HCT116 (cell line): ENCODE results near the gene KCNB1. TPM values are rescaled to one million over a fixed set of nuclear protein-coding genes. Genes with fewer than 3 reads are reported as not detected.

ENCODE experiments used
- ATAC-seq: fragments of 200-7000 bp; cut with Tn5 transposase; 2 replicates; pipeline ENCODE4 v1.9.1; 2020; ENCODE audit warnings: mild to moderate bottlenecking, moderate library complexity
- BruUV-seq: library from RNA; stranded (reverse); fragments of 400-500 nt; replicated peaks from 2 replicates; lab custom pipeline; 2021; lab: Mats Ljungman, UMichigan
- CTCF ChIA-PET: fragments of 300-600 bp; sonication (Branson Sonifier 250); formaldehyde crosslinking; loops from one replicate; lab custom pipeline; 2021; ENCODE audit warnings: antibody characterized with exemption; lab: Charles Lee
- POLR2A ChIA-PET: fragments of 300-600, 350-600 bp; sonication (Branson Sonifier 250); formaldehyde crosslinking; loops from one replicate; lab custom pipeline; 2021; ENCODE audit warnings: antibody characterized with exemption; lab: Charles Lee
- RAD21 ChIA-PET, 2 experiments: fragments of 300-600 bp; sonication (Branson Sonifier 250); formaldehyde crosslinking; loops; one replicate each; lab custom pipeline; 2023; ENCODE audit warnings: low total read pairs in 2 of 2; ENCODE audit not compliant: uncharacterized antibody in 2 of 2, unreplicated experiment in 2 of 2, low non-redundant PET in 1 of 2; lab: Charles Lee
- DNase-seq: peaks from one replicate; pipeline ENCODE4 v3.0.0-alpha.2; 2010; ENCODE audit warnings: low read depth, low spot score
- H2AFZ ChIP-seq: fragments of 200-600 bp; shearing (Covaris generic), sonication (generic); 2 replicates; pipeline ENCODE4 v1.6.1; 2017; ENCODE audit warnings: low read depth, mixed run types, mixed read lengths, antibody characterized with exemption, low read length; ENCODE audit not compliant: poor library complexity, severe bottlenecking
- H3K27ac ChIP-seq: 2 replicates; pipeline ENCODE4 v1.5.1; 2012; ENCODE audit warnings: low read depth, low read length
- H3K27me3 ChIP-seq: fragments of 200-600 bp; sonication (generic); 2 replicates; pipeline ENCODE4 v1.6.1; 2016; ENCODE audit warnings: mixed run types, low read length, mixed read lengths; ENCODE audit not compliant: insufficient read depth
- H3K36me3 ChIP-seq, 2 experiments: fragments of 200-500 bp in 1 of 2; fragments of 200-600 bp in 1 of 2; sonication (Bioruptor generic) in 1 of 2; sonication (generic) in 1 of 2; 2 replicates each; pipeline versions ENCODE4 v1.5.1 to v1.6.1; 2014 to 2016; ENCODE audit warnings: low read length in 2 of 2, inconsistent platforms in 1 of 2, mixed read lengths in 1 of 2, mixed run types in 1 of 2; ENCODE audit not compliant: insufficient read depth in 2 of 2, control insufficient read depth in 1 of 2
- H3K4me1 ChIP-seq, 2 experiments: fragments of 200-600 bp in 1 of 2; sonication (generic) in 1 of 2; 2 replicates each; pipeline versions ENCODE4 v1.5.1 to v1.6.1; 2012 to 2017; ENCODE audit warnings: low read length in 2 of 2, inconsistent platforms in 1 of 2, mild to moderate bottlenecking in 1 of 2, mixed read lengths in 1 of 2, mixed run types in 1 of 2, moderate library complexity in 1 of 2; ENCODE audit not compliant: insufficient read depth in 2 of 2, control insufficient read depth in 1 of 2
- H3K4me2 ChIP-seq: fragments of 200-600 bp; sonication (generic); 2 replicates; pipeline ENCODE4 v1.6.1; 2017; ENCODE audit warnings: mixed run types, low read length, mixed read lengths
- H3K4me3 ChIP-seq, 2 experiments: fragments of 200-600 bp in 1 of 2; sonication (generic) in 1 of 2; replicated peaks in 1 of 2; 2 replicates each; pipeline ENCODE4 v1.5.1; 2011 to 2016; ENCODE audit warnings: low read length in 2 of 2, control low read depth in 1 of 2, low read depth in 1 of 2, mild to moderate bottlenecking in 1 of 2, mixed read lengths in 1 of 2, mixed run types in 1 of 2
- H3K79me2 ChIP-seq: fragments of 200-600 bp; sonication (generic); 2 replicates; pipeline ENCODE4 v1.6.1; 2017; ENCODE audit warnings: mild to moderate bottlenecking, mixed run types, low read length, moderate library complexity, mixed read lengths; ENCODE audit not compliant: insufficient read depth
- H3K9ac ChIP-seq: fragments of 200-600 bp; sonication (generic); 2 replicates; pipeline ENCODE4 v1.6.1; 2016; ENCODE audit warnings: low read length, mixed read lengths
- H3K9me2 ChIP-seq: fragments of 200-600 bp; sonication (generic), shearing (Covaris generic); 2 replicates; pipeline ENCODE4 v1.6.1; 2017; ENCODE audit warnings: mixed run types, mild to moderate bottlenecking, moderate library complexity; ENCODE audit not compliant: insufficient read depth
- H3K9me3 ChIP-seq, 2 experiments: fragments of 200-500 bp in 1 of 2; fragments of 200-600 bp in 1 of 2; sonication (Bioruptor generic) in 1 of 2; sonication (generic) in 1 of 2; 2 replicates each; pipeline ENCODE4 v1.6.1; 2014 to 2017; ENCODE audit warnings: low read length in 2 of 2, mixed read lengths in 2 of 2, inconsistent platforms in 1 of 2, low read depth in 1 of 2, mild to moderate bottlenecking in 1 of 2, mixed run types in 1 of 2, moderate library complexity in 1 of 2; ENCODE audit not compliant: control insufficient read depth in 1 of 2, insufficient read depth in 1 of 2
- H4K20me1 ChIP-seq: fragments of 200-600 bp; sonication (generic), shearing (Covaris generic); 2 replicates; pipeline ENCODE4 v1.6.1; 2017; ENCODE audit warnings: mixed run types, mild to moderate bottlenecking, moderate library complexity; ENCODE audit not compliant: insufficient read depth
- CBX3 ChIP-seq: IDR thresholded peaks from 2 replicates; pipeline ENCODE4 v1.6.1; 2012; ENCODE audit warnings: low read depth
- CEBPB ChIP-seq: IDR thresholded peaks from 2 replicates; pipeline ENCODE4 v1.6.1; 2012; ENCODE audit warnings: low read depth
- EGR1 ChIP-seq: IDR thresholded peaks from 2 replicates; pipeline ENCODE4 v1.6.1; 2012; ENCODE audit warnings: low read depth
- ELF1 ChIP-seq: IDR thresholded peaks from 2 replicates; pipeline ENCODE4 v1.6.1; 2012; ENCODE audit warnings: low read depth, borderline replicate concordance
- EZH2phosphoT487 ChIP-seq: fragments of 200-600 bp; IDR thresholded peaks from 2 replicates; pipeline ENCODE4 v1.6.1; 2018; ENCODE audit warnings: antibody characterized with exemption, borderline replicate concordance
- FOSL1 ChIP-seq: IDR thresholded peaks from 2 replicates; pipeline ENCODE4 v1.6.1; 2012; ENCODE audit warnings: low read depth
- JUND ChIP-seq: IDR thresholded peaks from 2 replicates; pipeline ENCODE4 v1.6.1; 2012
- POLR2A ChIP-seq: IDR thresholded peaks from 2 replicates; pipeline ENCODE4 v1.7.0; 2011; ENCODE audit warnings: borderline replicate concordance; ENCODE audit not compliant: insufficient read depth, insufficient read length; ENCODE audit errors: extremely low read depth
- RAD21 ChIP-seq: IDR thresholded peaks from 2 replicates; pipeline ENCODE4 v1.6.1; 2012; ENCODE audit warnings: low read depth, mild to moderate bottlenecking
- SIN3A ChIP-seq: IDR thresholded peaks from 2 replicates; pipeline ENCODE4 v1.6.1; 2012; ENCODE audit warnings: low read depth
- SP1 ChIP-seq: IDR thresholded peaks from 2 replicates; pipeline ENCODE4 v1.6.1; 2012; ENCODE audit warnings: low read depth
- SRF ChIP-seq: IDR thresholded peaks from 2 replicates; pipeline ENCODE4 v1.6.1; 2012; ENCODE audit warnings: low read depth
- YY1 ChIP-seq: IDR thresholded peaks from 2 replicates; pipeline ENCODE4 v1.6.1; 2011; ENCODE audit warnings: low read length, low read depth, moderate library complexity, mild to moderate bottlenecking; ENCODE audit not compliant: insufficient replicate concordance; ENCODE audit errors: extremely low read depth
- ZFX ChIP-seq: fragments of 450-650 bp; IDR thresholded peaks from 2 replicates; pipeline ENCODE4 v1.6.1; 2017
- ZNF274 ChIP-seq: fragments of 200-500 bp; sonication (Bioruptor generic); IDR thresholded peaks from 2 replicates; pipeline ENCODE4 v1.6.1; 2014; ENCODE audit warnings: mild to moderate bottlenecking, low read depth, low read length, inconsistent platforms
- intact Hi-C: fragments of 100-400 bp; cut with micrococcal nuclease; formaldehyde crosslinking; loops from 2 replicates; pipeline ENCODE4 v1.10.0; 2022
- total RNA-seq: library from RNA; stranded (reverse); gene quantifications from one replicate; pipeline ENCODE4 v1.2.1, GENCODE V29; 2021; ENCODE audit not compliant: unreplicated experiment
- TF ChIP-seq, protein P1 (sequence below): IDR thresholded peaks from 2 replicates; pipeline ENCODE4 v1.6.1; 2012

Gene KCNB1
- total RNA-seq, 1 experiment from 2014 or later = 0.79 TPM

DNA sequence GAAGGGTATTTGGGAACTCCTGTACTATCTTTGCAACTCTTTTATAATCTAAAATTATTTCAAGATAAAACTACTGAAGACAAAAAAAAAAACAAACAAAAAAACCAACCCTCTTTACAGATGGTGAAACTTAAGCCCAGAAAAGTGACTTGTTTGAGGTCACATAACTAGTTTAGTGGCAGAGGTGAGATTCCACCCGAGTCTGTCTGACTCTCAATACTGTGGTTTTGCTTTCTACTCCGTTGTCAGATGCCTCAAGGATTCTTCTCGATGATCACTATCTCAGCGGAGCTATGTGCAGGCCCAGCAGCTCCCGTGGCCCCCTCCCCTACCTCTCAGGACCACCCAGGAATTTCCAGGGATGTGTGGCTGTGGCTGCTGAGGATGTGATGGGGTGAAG, 36.1 kb upstream of the KCNB1 start:
- no TSS peak for BruUV-seq
- ATAC-seq (no peak), DNase-seq (no peak)
- ChIA-PET POLR2A (no interaction called here), CTCF (interaction anchor here (1.2 kb wide), 1 partner anchor 10 kb away, joined by 3 read pairs; no protein-coding TSS in a partner anchor), RAD21 (no interaction called here)
- H4K20me1 ChIP-seq = no peaks in the 10 kb centered on the region
- TF ChIP-seq EZH2phosphoT487 (no peak), EGR1 (no peak), CBX3 (no peak), POLR2A (no peak), SIN3A (no peak), ELF1 (no peak), ZNF274 (no peak), SRF (no peak), CEBPB (no peak), JUND (no peak), ZFX (no peak), RAD21 (no peak), YY1 (no peak), SP1 (no peak)
- TF ChIP-seq, protein P1, sequence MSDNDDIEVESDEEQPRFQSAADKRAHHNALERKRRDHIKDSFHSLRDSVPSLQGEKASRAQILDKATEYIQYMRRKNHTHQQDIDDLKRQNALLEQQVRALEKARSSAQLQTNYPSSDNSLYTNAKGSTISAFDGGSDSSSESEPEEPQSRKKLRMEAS = no peak
- H3K9me2 ChIP-seq = no peaks in the 10 kb centered on the region
- H3K4me1 ChIP-seq = peaks cover 3 to 12% of the 10 kb centered on the region in 2 experiments; a peak in 3 of 4 replicates
- intact Hi-C loops = no loop called here
- H3K36me3 ChIP-seq = no peaks in the 10 kb centered on the region
- no peaks in the 10 kb centered on the region for H3K79me2 ChIP-seq
- H3K9ac ChIP-seq = no peak overlapping the region
- H3K27ac ChIP-seq = no peak overlapping the region
- no peak overlapping the region for H3K4me3 ChIP-seq
- H2AFZ ChIP-seq = no peak overlapping the region
- H3K27me3 ChIP-seq = peaks cover 9% of the 10 kb centered on the region; the same call in 1 of the 2 replicates
- no peaks in the 10 kb centered on the region for H3K9me3 ChIP-seq
- H3K4me2 ChIP-seq = no peak overlapping the region

DNA sequence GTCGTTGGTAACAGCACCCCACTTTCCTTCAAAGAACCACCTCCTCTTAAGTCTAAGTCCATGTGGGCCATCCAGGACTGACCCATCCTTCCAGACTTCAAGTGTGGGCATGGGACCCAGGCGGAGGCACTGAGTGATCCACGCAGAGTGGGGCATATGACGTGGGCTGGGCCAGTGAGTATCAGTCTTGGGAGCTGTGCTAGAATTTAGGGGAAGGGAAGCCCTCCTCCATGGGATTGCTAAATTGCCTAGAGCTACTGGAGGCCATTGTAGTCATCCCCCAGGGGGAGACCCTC, 35.3 kb upstream of the KCNB1 start:
- no peak overlapping the region for H3K4me3 ChIP-seq
- H3K4me2 ChIP-seq = peak overlapping the region; percentile 48
- no peak overlapping the region for H3K27ac ChIP-seq
- ChIA-PET RAD21 (no interaction called here), POLR2A (interaction anchor here (1.1 kb wide), 1 partner anchor 16 kb away, joined by 3 read pairs; no protein-coding TSS in a partner anchor), CTCF (no interaction called here)
- H3K27me3 ChIP-seq = peaks cover 14% of the 10 kb centered on the region; the same call in 1 of the 2 replicates
- no peak overlapping the region for H3K9ac ChIP-seq
- intact Hi-C loops = no loop called here
- no peaks in the 10 kb centered on the region for H3K36me3 ChIP-seq
- no TSS peak for BruUV-seq
- H3K9me3 ChIP-seq = no peaks in the 10 kb centered on the region
- no peaks in the 10 kb centered on the region for H4K20me1 ChIP-seq
- ATAC-seq (no peak), DNase-seq (no peak)
- no peaks in the 10 kb centered on the region for H3K9me2 ChIP-seq
- TF ChIP-seq CEBPB = no peak
- TF ChIP-seq CBX3 = no peak
- no peak for TF ChIP-seq SP1
- no peak for TF ChIP-seq EGR1
- TF ChIP-seq ELF1 = no peak
- no peak for TF ChIP-seq JUND
- TF ChIP-seq EZH2phosphoT487 = no peak
- no peak for TF ChIP-seq FOSL1
- H3K79me2 ChIP-seq = no peaks in the 10 kb centered on the region
- no peak overlapping the region for H2AFZ ChIP-seq
- H3K4me1 ChIP-seq = peaks cover 3 to 12% of the 10 kb centered on the region in 2 experiments; a peak in 3 of 4 replicates
